Gastroesophageal sphincter (tissue), 4 donors: ENCODE results near the gene KPNA6. TPM values are rescaled to one million over a fixed set of nuclear protein-coding genes. Genes with fewer than 3 reads are reported as not detected.
"Not testable (repeated sequence)": the region's sequence is repeated elsewhere in the genome, so short reads cannot be mapped to it uniquely, and the experiment has no call there.

ENCODE experiments used
- ATAC-seq: fragments of 150-250 bp; one replicate; pipeline ENCODE4 v1.9.1; 2016; ENCODE audit warnings: mild to moderate bottlenecking, moderate library complexity
- H3K27ac ChIP-seq, 4 donors: fragments of 200-600 bp; sonication (generic) in 3 of 4; 1 replicate in 3 of 4; 2 replicates in 1 of 4; pipeline ENCODE4 v1.5.1; 2016 to 2019
- H3K27me3 ChIP-seq: fragments of 200-600 bp; sonication (generic); one replicate; pipeline ENCODE4 v1.5.1; 2019
- H3K36me3 ChIP-seq, 2 donors: fragments of 200-600 bp; sonication (generic); one replicate each; pipeline ENCODE4 v1.5.1; 2019; ENCODE audit warnings: control low read depth in 1 of 2
- H3K4me1 ChIP-seq, 3 donors: fragments of 200-600 bp; sonication (generic); 1 replicate in 2 of 3; 2 replicates in 1 of 3; pipeline ENCODE4 v1.5.1; 2016 to 2019; ENCODE audit warnings: control low read depth in 2 of 3
- H3K4me3 ChIP-seq, 2 donors: fragments of 200-600 bp; sonication (generic); one replicate each; pipeline ENCODE4 v1.5.1; 2019; ENCODE audit warnings: mild to moderate bottlenecking in 1 of 2, moderate library complexity in 1 of 2
- H3K9me3 ChIP-seq, 3 donors: fragments of 200-600 bp; sonication (generic); one replicate each; pipeline ENCODE4 v1.5.1; 2017 to 2019; ENCODE audit warnings: control low read depth in 2 of 3
- EP300 ChIP-seq: sonication (generic); formaldehyde crosslinking; IDR thresholded peaks from one replicate; pipeline ENCODE4 v1.6.1; 2017; ENCODE audit warnings: antibody characterized with exemption, mild to moderate bottlenecking
- POLR2A ChIP-seq, 2 donors: fragments of 450-650 bp; IDR thresholded peaks; one replicate each; pipeline ENCODE4 v1.6.1; 2017; ENCODE audit warnings: antibody characterized with exemption in 2 of 2, mild to moderate bottlenecking in 2 of 2, moderate library complexity in 1 of 2
- POLR2AphosphoS5 ChIP-seq: sonication (generic); formaldehyde crosslinking; IDR thresholded peaks from one replicate; pipeline ENCODE4 v1.6.1; 2017; ENCODE audit warnings: antibody characterized with exemption
- WGBS, 2 donors: methylation state at CpG; one replicate each; pipeline ENCODE4 v1.1.5; 2018; ENCODE audit warnings: low coverage in 1 of 2; 5-methylcytosine and 5-hydroxymethylcytosine counted together
- total RNA-seq, 4 donors: library from RNA; depleted of rRNA; stranded (reverse); fragments of >200 nt; gene quantifications; one replicate each; pipeline ENCODE4 v1.1.0, GENCODE V29; 2016
- TF ChIP-seq, protein P1 (sequence below), 4 experiments: fragments of 200-600 bp in 2 of 4; fragments of 450-650 bp in 2 of 4; sonication (generic) in 1 of 4; IDR thresholded peaks; one replicate each; pipeline ENCODE4 v1.5.1; 2017 to 2019; ENCODE audit warnings: antibody characterized with exemption in 4 of 4, mild to moderate bottlenecking in 2 of 4, moderate library complexity in 2 of 4

KPNA6 gene
- total RNA-seq, 4 donors from 2014 or later = 52.9 to 70.4 (median 57.6) TPM

GRCh38 chr1:32111040-32111623 is 3.3 kb downstream of the KPNA6 start:
- Histone ChIP-seq H3K4me1 (peaks cover 8 to 77% (median 17%) of the 10 kb centered on the region in 3 donors), H3K36me3 (no peaks in the 10 kb centered on the region), H3K4me3 (no peak overlapping the region), H3K27ac (no peak overlapping the region), H3K9me3 (no peaks in the 10 kb centered on the region), H3K27me3 (no peaks in the 10 kb centered on the region)
- TF ChIP-seq, protein P1, sequence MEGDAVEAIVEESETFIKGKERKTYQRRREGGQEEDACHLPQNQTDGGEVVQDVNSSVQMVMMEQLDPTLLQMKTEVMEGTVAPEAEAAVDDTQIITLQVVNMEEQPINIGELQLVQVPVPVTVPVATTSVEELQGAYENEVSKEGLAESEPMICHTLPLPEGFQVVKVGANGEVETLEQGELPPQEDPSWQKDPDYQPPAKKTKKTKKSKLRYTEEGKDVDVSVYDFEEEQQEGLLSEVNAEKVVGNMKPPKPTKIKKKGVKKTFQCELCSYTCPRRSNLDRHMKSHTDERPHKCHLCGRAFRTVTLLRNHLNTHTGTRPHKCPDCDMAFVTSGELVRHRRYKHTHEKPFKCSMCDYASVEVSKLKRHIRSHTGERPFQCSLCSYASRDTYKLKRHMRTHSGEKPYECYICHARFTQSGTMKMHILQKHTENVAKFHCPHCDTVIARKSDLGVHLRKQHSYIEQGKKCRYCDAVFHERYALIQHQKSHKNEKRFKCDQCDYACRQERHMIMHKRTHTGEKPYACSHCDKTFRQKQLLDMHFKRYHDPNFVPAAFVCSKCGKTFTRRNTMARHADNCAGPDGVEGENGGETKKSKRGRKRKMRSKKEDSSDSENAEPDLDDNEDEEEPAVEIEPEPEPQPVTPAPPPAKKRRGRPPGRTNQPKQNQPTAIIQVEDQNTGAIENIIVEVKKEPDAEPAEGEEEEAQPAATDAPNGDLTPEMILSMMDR (IDR thresholded peaks at IDR 0.05) = no peak
- TF ChIP-seq POLR2AphosphoS5 (no peak), EP300 (no peak), POLR2A (IDR thresholded peaks at IDR 0.05) (no peak)
- ATAC-seq = no peak
- WGBS, 2 donors = 80 to 86% methylated on average over 1 to 2 of the region's 2 CpGs

DNA sequence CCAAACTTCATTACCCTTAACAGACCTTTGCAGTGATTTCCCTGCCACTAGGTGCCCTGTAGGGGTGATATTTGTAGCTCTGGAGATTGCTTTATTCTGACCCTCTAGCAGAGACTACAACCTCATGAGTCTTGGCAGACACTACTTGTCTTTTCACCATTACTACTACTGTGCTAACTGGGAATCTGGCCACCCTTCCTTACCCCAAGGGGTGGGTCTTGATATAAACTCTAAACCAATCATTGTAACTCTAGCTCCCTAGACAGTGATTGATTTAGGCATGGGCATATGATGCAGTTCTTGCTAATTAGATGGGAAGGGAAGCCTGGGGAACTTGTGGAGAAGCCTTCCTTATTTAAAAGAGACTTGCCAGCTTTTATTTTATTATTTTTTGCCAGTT is 3.9 kb downstream of the KPNA6 start:
- Histone ChIP-seq H3K27me3 (no peaks in the 10 kb centered on the region), H3K4me1 (peaks cover 8 to 83% (median 21%) of the 10 kb centered on the region in 3 donors), H3K27ac (no peak overlapping the region), H3K9me3 (no peaks in the 10 kb centered on the region), H3K4me3 (no peak overlapping the region), H3K36me3 (no peaks in the 10 kb centered on the region)
- no peak for ATAC-seq
- TF ChIP-seq POLR2A (IDR thresholded peaks at IDR 0.05) (no peak), POLR2AphosphoS5 (no peak), EP300 (no peak)
- TF ChIP-seq, protein P1 (IDR thresholded peaks at IDR 0.05) = no peak

GRCh38 chr1:32112806-32113375 is 5.0 kb downstream of the KPNA6 start:
- peaks cover 8 to 85% (median 21%) of the 10 kb centered on the region in 3 donors for H3K4me1 ChIP-seq
- WGBS, 2 donors = 80 to 92% methylated on average over 3 to 5 of the region's 5 CpGs

DNA sequence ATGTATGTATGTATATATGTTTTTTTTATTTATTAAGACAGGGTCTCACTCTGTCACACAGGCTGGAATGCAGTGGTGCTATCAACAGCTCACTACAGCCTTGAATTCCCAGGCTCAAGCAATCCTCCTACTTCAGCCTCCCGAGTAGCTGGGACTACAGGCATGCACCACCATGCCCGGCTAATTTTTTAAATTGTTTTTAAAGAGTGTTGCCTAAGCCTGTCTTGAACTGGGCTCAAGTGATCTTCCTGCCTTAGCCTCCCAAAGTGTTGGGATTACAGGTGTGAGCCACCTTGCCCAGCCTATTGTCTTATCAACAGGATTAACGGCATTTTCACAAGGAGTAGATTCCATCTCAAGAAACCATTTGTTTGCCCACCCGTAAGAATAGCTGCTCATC is 5.6 kb downstream of the KPNA6 start:
- not testable (repeated sequence) for H3K9me3 ChIP-seq, H3K36me3 ChIP-seq, ATAC-seq, H3K27me3 ChIP-seq, H3K27ac ChIP-seq, H3K4me3 ChIP-seq
- peaks cover 8 to 85% (median 21%) of the 10 kb centered on the region in 3 donors for H3K4me1 ChIP-seq
- WGBS, 2 donors = 60 to 91% methylated on average over 1 to 4 of the region's 4 CpGs

More at GRCh38 chr1:32112806-32113375, 5.0 kb downstream of the KPNA6 start:
- TF ChIP-seq, protein P1 (IDR thresholded peaks at IDR 0.05) = no peak
- no peak for TF ChIP-seq EP300
- TF ChIP-seq POLR2A (IDR thresholded peaks at IDR 0.05) = no peak
- TF ChIP-seq POLR2AphosphoS5 = no peak
- ATAC-seq = no peak
- Histone ChIP-seq H3K27ac (no peak overlapping the region), H3K27me3 (no peaks in the 10 kb centered on the region), H3K4me3 (no peak overlapping the region), H3K36me3 (no peaks in the 10 kb centered on the region), H3K9me3 (no peaks in the 10 kb centered on the region)

GRCh38 chr1:32114420-32114819 is 6.6 kb downstream of the KPNA6 start:
- WGBS, 2 donors = 22 to 54% methylated on average over 1 to 2 of the region's 2 CpGs

More at GRCh38 chr1:32114420-32114819, 6.6 kb downstream of the KPNA6 start:
- H3K4me3 ChIP-seq = no peak overlapping the region
- TF ChIP-seq, protein P1 (IDR thresholded peaks at IDR 0.05) = no peak
- TF ChIP-seq POLR2A (IDR thresholded peaks at IDR 0.05) (no peak), POLR2AphosphoS5 (no peak), EP300 (no peak)
- H3K9me3 ChIP-seq = no peaks in the 10 kb centered on the region
- no peaks in the 10 kb centered on the region for H3K36me3 ChIP-seq
- no peak overlapping the region for H3K27ac ChIP-seq
- peaks cover 8 to 84% (median 21%) of the 10 kb centered on the region in 3 donors for H3K4me1 ChIP-seq
- H3K27me3 ChIP-seq = no peaks in the 10 kb centered on the region
- ATAC-seq = no peak
